GM23338 (cell line): ENCODE measurements around the gene S100PBP. TPM values are rescaled to one million over a fixed set of nuclear protein-coding genes. Genes with fewer than 3 reads are reported as not detected.

Experiments
- ATAC-seq: fragments of 200-7000 bp; cut with Tn5 transposase; 3 replicates; pipeline ENCODE4 v1.9.1; 2020
- DNase-seq: peaks from one replicate; pipeline ENCODE4 v3.0.0-alpha.2; 2015; ENCODE audit warnings: low spot score
- H2AFZ ChIP-seq: fragments of 200-600 bp; sonication (generic); 2 replicates; pipeline ENCODE4 v1.8.0; 2016; ENCODE audit warnings: antibody characterized with exemption, mild to moderate bottlenecking, moderate library complexity
- H3F3A ChIP-seq: fragments of 200-600 bp; sonication (generic); replicated peaks from 2 replicates; pipeline ENCODE4 v1.8.0; 2017; ENCODE audit warnings: antibody characterized with exemption, mixed run types, low read depth
- H3K27ac ChIP-seq: fragments of 200-600 bp; sonication (generic); 2 replicates; pipeline ENCODE4 v1.6.1; 2016; ENCODE audit warnings: low read depth
- H3K27me3 ChIP-seq: fragments of 200-600 bp; sonication (generic); 2 replicates; pipeline ENCODE4 v1.8.0; 2016; ENCODE audit warnings: mild to moderate bottlenecking, mixed run types, moderate library complexity; ENCODE audit not compliant: insufficient read depth
- H3K36me3 ChIP-seq: fragments of 200-600 bp; sonication (generic); 2 replicates; pipeline ENCODE4 v1.8.0; 2016; ENCODE audit warnings: mild to moderate bottlenecking; ENCODE audit not compliant: insufficient read depth
- H3K4me1 ChIP-seq: fragments of 200-600 bp; sonication (generic); 2 replicates; pipeline ENCODE4 v1.8.0; 2016; ENCODE audit warnings: mild to moderate bottlenecking, moderate library complexity; ENCODE audit not compliant: insufficient read depth
- H3K4me2 ChIP-seq: fragments of 200-600 bp; sonication (generic); 2 replicates; pipeline ENCODE4 v1.7.1; 2017; ENCODE audit warnings: mixed run types
- H3K4me3 ChIP-seq: fragments of 200-600 bp; sonication (generic); 2 replicates; pipeline ENCODE4 v1.6.1; 2016; ENCODE audit warnings: mixed run types
- H3K79me2 ChIP-seq: fragments of 200-600 bp; sonication (generic); replicated peaks from 2 replicates; pipeline ENCODE4 v1.8.0; 2017; ENCODE audit warnings: mild to moderate bottlenecking; ENCODE audit not compliant: insufficient read depth
- H3K9me2 ChIP-seq: fragments of 200-600 bp; sonication (generic); 2 replicates; pipeline ENCODE4 v1.8.0; 2017; ENCODE audit not compliant: insufficient read depth
- H4K20me1 ChIP-seq: fragments of 200-600 bp; sonication (generic); replicated peaks from 2 replicates; pipeline ENCODE4 v1.8.0; 2017; ENCODE audit warnings: mild to moderate bottlenecking; ENCODE audit not compliant: insufficient read depth
- H3K27ac Mint-ChIP-seq: 2 replicates; pipeline ENCODE4 v1.8.0; 2020; ENCODE audit warnings: inconsistent platforms, mild to moderate bottlenecking, moderate library complexity, mixed read lengths
- H3K27me3 Mint-ChIP-seq: 3 replicates; pipeline ENCODE4 v1.8.0; 2022; ENCODE audit warnings: low read depth, mild to moderate bottlenecking, moderate library complexity, mixed read lengths, inconsistent platforms; ENCODE audit not compliant: insufficient read depth, poor library complexity
- H3K36me3 Mint-ChIP-seq: 3 replicates; pipeline ENCODE4 v1.8.0; 2021; ENCODE audit warnings: low read depth, mild to moderate bottlenecking, inconsistent platforms, moderate library complexity, mixed read lengths
- H3K4me1 Mint-ChIP-seq: 3 replicates; pipeline ENCODE4 v1.8.0; 2020; ENCODE audit warnings: mild to moderate bottlenecking, inconsistent platforms, mixed read lengths
- H3K4me3 Mint-ChIP-seq: 3 replicates; pipeline ENCODE4 v1.8.0; 2021; ENCODE audit warnings: moderate library complexity, mild to moderate bottlenecking, inconsistent platforms, mixed read lengths
- H3K9me3 Mint-ChIP-seq: 3 replicates; pipeline ENCODE4 v1.8.0; 2020; ENCODE audit warnings: moderate library complexity, mild to moderate bottlenecking, inconsistent platforms, mixed read lengths
- EZH2 ChIP-seq: fragments of 200-600 bp; sonication (generic); IDR thresholded peaks from one replicate; pipeline ENCODE4 v1.8.0; 2017; ENCODE audit warnings: antibody characterized with exemption, mild to moderate bottlenecking, low read depth; ENCODE audit not compliant: unreplicated experiment
- EZH2phosphoT487 ChIP-seq: fragments of 200-600 bp; sonication (generic); IDR thresholded peaks from one replicate; pipeline ENCODE4 v1.8.1; 2018; ENCODE audit warnings: antibody characterized with exemption; ENCODE audit not compliant: unreplicated experiment
- NANOG ChIP-seq: IDR thresholded peaks from 2 replicates; pipeline ENCODE4 v1.6.1; 2016; ENCODE audit warnings: antibody characterized with exemption, borderline replicate concordance
- polyA plus RNA-seq: library from polyadenylated mRNA; unstranded; fragments of >200 nt; fragmentation: Nextera tagmentation; extraction: Ambion mirVana; gene quantifications from 2 replicates; pipeline ENCODE4 v1.2.1, GENCODE V29; 2016
- total RNA-seq: library from RNA; depleted of rRNA; stranded (reverse); fragments of >200 nt; shearing (Covaris generic); gene quantifications from 2 replicates; pipeline ENCODE4 v1.2.3, GENCODE V29; 2014
- TF ChIP-seq, protein P1 (sequence below): IDR thresholded peaks from one replicate; pipeline ENCODE4 v1.6.1; 2018; ENCODE audit warnings: antibody characterized with exemption; ENCODE audit not compliant: unreplicated experiment
- TF ChIP-seq, protein P2 (sequence below), 2 experiments: fragments of 200-600 bp in 1 of 2; sonication (generic) in 1 of 2; conservative IDR thresholded peaks; 2 replicates each; pipeline versions ENCODE4 v1.5.1 to v1.6.1; 2016 to 2017; ENCODE audit warnings: antibody characterized with exemption in 2 of 2, low read depth in 2 of 2, mild to moderate bottlenecking in 2 of 2, moderate library complexity in 1 of 2
- TF ChIP-seq, protein P3 (sequence below): fragments of 250-450 bp; sonication (Bioruptor Pico); IDR thresholded peaks from 2 replicates; pipeline ENCODE4 v1.5.0; 2020; ENCODE audit warnings: mild to moderate bottlenecking, moderate library complexity

S100PBP gene
- total and polyA plus RNA-seq, 2 experiments from 2014 or later = 30.6 to 65.2 TPM

DNA sequence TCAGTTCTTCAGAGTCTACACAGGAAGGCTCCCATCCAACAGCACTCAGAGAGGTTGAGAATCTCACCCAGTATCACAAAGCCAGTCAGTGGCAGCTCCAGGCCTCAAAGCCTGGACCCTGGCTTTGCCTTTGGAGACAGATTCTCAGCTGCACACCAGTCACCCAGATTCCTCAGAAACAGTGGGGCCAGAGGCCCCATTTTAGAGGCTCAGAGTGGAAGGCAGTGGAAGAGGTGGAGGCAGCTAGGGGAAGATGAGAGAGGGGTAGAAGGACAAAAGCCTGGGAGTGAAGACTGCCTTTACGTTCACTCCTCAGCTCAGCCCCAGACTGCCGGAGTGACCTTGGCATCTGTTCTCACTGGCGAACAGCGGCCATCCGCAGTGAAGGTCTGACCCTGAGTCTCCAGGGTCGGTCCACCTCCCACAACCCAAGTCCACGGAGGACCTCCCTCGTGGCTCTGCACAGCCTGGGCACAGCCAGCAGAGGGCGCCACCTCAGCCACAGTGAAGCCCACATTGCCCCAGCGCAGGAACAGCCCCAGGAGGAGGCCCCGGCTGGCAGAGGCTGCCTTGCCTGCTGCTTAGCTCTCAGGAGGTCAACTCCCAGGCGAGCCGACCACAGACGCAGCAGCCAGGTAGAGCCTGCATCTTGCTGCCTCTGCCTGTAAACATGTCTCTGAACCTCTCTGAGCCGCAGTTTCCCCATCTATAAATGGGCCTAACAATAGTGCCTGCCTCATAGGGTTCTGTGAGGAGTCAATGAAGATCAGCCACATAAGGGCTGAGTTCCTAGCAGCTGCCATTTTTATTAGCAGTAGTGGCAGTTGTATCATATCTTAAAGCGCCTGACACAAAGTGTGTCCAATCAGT, 59.1 kb downstream of the S100PBP start:
- peaks cover 4% of the 10 kb centered on the region; the same call in 1 of the 2 replicates for H3F3A ChIP-seq
- H4K20me1 ChIP-seq = no peaks in the 10 kb centered on the region
- Mint-ChIP-seq H3K27me3 (peaks cover 13% of the 10 kb centered on the region), H3K4me3 (peak overlapping the region; percentile 38; the same call in 1 of the 3 replicates), H3K4me1 (peaks cover 42% of the 10 kb centered on the region), H3K36me3 (no peaks in the 10 kb centered on the region), H3K27ac (no peak overlapping the region), H3K9me3 (no peaks in the 10 kb centered on the region)
- TF ChIP-seq EZH2phosphoT487 (no peak), EZH2 (no peak)
- TF ChIP-seq, protein P1, sequence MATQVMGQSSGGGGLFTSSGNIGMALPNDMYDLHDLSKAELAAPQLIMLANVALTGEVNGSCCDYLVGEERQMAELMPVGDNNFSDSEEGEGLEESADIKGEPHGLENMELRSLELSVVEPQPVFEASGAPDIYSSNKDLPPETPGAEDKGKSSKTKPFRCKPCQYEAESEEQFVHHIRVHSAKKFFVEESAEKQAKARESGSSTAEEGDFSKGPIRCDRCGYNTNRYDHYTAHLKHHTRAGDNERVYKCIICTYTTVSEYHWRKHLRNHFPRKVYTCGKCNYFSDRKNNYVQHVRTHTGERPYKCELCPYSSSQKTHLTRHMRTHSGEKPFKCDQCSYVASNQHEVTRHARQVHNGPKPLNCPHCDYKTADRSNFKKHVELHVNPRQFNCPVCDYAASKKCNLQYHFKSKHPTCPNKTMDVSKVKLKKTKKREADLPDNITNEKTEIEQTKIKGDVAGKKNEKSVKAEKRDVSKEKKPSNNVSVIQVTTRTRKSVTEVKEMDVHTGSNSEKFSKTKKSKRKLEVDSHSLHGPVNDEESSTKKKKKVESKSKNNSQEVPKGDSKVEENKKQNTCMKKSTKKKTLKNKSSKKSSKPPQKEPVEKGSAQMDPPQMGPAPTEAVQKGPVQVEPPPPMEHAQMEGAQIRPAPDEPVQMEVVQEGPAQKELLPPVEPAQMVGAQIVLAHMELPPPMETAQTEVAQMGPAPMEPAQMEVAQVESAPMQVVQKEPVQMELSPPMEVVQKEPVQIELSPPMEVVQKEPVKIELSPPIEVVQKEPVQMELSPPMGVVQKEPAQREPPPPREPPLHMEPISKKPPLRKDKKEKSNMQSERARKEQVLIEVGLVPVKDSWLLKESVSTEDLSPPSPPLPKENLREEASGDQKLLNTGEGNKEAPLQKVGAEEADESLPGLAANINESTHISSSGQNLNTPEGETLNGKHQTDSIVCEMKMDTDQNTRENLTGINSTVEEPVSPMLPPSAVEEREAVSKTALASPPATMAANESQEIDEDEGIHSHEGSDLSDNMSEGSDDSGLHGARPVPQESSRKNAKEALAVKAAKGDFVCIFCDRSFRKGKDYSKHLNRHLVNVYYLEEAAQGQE = peak; percentile 42
- TF ChIP-seq, protein P2, sequence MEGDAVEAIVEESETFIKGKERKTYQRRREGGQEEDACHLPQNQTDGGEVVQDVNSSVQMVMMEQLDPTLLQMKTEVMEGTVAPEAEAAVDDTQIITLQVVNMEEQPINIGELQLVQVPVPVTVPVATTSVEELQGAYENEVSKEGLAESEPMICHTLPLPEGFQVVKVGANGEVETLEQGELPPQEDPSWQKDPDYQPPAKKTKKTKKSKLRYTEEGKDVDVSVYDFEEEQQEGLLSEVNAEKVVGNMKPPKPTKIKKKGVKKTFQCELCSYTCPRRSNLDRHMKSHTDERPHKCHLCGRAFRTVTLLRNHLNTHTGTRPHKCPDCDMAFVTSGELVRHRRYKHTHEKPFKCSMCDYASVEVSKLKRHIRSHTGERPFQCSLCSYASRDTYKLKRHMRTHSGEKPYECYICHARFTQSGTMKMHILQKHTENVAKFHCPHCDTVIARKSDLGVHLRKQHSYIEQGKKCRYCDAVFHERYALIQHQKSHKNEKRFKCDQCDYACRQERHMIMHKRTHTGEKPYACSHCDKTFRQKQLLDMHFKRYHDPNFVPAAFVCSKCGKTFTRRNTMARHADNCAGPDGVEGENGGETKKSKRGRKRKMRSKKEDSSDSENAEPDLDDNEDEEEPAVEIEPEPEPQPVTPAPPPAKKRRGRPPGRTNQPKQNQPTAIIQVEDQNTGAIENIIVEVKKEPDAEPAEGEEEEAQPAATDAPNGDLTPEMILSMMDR (conservative IDR thresholded peaks at IDR 0.05; ENCODE audit: low read depth in 2 of 2) = peak; percentile 94 to 99
- no peaks in the 10 kb centered on the region for H3K9me2 ChIP-seq
- peaks cover 7% of the 10 kb centered on the region for H3K27me3 ChIP-seq
- H3K4me3 ChIP-seq = no peak overlapping the region
- H3K27ac ChIP-seq = no peak overlapping the region
- ATAC-seq = peak; percentile 61
- no peaks in the 10 kb centered on the region for H3K79me2 ChIP-seq
- H3K36me3 ChIP-seq = no peaks in the 10 kb centered on the region
- peak overlapping the region; percentile 70; the same call in 1 of the 2 replicates for H3K4me2 ChIP-seq
- H2AFZ ChIP-seq = peak overlapping the region; percentile 78; the same call in 1 of the 2 replicates
- peak; percentile 72 for DNase-seq
- H3K4me1 ChIP-seq = peaks cover 21% of the 10 kb centered on the region

DNA sequence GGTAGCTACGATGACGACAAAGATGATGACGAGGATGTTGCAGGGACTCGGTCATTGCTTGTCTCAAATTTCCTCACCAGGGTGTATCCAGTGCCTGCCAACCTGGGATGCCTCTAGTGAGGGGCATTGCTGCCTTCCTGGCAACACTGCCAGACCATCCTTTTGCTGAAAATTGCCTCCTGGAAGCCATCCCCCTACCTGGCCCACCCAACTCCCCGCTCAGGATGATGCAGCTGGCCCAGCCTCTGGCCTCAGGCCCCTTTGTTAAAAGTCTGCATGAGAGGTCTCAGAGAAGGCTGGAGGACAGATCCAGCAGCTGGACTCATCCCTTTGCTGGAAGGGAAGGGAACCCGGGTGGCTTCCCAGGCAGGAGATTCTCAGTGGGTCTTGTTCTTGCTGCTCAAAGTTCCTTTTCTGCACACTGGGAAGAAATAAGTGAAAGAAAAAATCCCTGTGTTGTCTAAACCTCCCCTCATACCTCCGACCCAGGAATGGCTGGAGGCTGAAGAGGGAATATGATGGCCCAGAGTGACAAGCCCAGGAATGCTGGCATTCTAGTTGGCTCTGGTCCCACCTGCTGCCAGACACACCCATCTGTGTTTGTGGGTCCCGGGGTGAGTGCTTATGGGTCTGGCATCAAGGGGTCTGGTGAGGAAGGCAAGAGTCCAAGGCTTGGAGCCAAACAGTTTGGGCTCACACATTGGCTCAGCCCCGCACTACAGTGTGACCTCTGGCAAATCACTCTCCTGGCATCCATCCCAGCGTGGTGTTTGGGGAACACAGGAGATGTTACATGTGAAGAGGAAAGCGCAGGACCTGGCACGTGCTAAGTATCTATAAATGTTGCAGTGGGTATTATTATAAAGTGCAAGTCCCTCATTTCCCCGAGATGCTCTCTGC, 60.0 kb downstream of the S100PBP start:
- Mint-ChIP-seq H3K27me3 (peaks cover 5% of the 10 kb centered on the region), H3K4me3 (no peak overlapping the region), H3K4me1 (peaks cover 38% of the 10 kb centered on the region), H3K9me3 (no peaks in the 10 kb centered on the region), H3K27ac (no peak overlapping the region), H3K36me3 (no peaks in the 10 kb centered on the region)
- DNase-seq (no peak), ATAC-seq (no peak)
- Histone ChIP-seq H3K4me1 (peaks cover 19% of the 10 kb centered on the region), H2AFZ (no peak overlapping the region), H3K9me2 (no peaks in the 10 kb centered on the region), H3F3A (no peaks in the 10 kb centered on the region), H3K36me3 (no peaks in the 10 kb centered on the region), H4K20me1 (no peaks in the 10 kb centered on the region), H3K4me2 (no peak overlapping the region), H3K27ac (no peak overlapping the region), H3K27me3 (no peaks in the 10 kb centered on the region), H3K79me2 (no peaks in the 10 kb centered on the region), H3K4me3 (no peak overlapping the region)
- TF ChIP-seq EZH2 (no peak), NANOG (no peak), EZH2phosphoT487 (no peak)
- TF ChIP-seq, protein P3, sequence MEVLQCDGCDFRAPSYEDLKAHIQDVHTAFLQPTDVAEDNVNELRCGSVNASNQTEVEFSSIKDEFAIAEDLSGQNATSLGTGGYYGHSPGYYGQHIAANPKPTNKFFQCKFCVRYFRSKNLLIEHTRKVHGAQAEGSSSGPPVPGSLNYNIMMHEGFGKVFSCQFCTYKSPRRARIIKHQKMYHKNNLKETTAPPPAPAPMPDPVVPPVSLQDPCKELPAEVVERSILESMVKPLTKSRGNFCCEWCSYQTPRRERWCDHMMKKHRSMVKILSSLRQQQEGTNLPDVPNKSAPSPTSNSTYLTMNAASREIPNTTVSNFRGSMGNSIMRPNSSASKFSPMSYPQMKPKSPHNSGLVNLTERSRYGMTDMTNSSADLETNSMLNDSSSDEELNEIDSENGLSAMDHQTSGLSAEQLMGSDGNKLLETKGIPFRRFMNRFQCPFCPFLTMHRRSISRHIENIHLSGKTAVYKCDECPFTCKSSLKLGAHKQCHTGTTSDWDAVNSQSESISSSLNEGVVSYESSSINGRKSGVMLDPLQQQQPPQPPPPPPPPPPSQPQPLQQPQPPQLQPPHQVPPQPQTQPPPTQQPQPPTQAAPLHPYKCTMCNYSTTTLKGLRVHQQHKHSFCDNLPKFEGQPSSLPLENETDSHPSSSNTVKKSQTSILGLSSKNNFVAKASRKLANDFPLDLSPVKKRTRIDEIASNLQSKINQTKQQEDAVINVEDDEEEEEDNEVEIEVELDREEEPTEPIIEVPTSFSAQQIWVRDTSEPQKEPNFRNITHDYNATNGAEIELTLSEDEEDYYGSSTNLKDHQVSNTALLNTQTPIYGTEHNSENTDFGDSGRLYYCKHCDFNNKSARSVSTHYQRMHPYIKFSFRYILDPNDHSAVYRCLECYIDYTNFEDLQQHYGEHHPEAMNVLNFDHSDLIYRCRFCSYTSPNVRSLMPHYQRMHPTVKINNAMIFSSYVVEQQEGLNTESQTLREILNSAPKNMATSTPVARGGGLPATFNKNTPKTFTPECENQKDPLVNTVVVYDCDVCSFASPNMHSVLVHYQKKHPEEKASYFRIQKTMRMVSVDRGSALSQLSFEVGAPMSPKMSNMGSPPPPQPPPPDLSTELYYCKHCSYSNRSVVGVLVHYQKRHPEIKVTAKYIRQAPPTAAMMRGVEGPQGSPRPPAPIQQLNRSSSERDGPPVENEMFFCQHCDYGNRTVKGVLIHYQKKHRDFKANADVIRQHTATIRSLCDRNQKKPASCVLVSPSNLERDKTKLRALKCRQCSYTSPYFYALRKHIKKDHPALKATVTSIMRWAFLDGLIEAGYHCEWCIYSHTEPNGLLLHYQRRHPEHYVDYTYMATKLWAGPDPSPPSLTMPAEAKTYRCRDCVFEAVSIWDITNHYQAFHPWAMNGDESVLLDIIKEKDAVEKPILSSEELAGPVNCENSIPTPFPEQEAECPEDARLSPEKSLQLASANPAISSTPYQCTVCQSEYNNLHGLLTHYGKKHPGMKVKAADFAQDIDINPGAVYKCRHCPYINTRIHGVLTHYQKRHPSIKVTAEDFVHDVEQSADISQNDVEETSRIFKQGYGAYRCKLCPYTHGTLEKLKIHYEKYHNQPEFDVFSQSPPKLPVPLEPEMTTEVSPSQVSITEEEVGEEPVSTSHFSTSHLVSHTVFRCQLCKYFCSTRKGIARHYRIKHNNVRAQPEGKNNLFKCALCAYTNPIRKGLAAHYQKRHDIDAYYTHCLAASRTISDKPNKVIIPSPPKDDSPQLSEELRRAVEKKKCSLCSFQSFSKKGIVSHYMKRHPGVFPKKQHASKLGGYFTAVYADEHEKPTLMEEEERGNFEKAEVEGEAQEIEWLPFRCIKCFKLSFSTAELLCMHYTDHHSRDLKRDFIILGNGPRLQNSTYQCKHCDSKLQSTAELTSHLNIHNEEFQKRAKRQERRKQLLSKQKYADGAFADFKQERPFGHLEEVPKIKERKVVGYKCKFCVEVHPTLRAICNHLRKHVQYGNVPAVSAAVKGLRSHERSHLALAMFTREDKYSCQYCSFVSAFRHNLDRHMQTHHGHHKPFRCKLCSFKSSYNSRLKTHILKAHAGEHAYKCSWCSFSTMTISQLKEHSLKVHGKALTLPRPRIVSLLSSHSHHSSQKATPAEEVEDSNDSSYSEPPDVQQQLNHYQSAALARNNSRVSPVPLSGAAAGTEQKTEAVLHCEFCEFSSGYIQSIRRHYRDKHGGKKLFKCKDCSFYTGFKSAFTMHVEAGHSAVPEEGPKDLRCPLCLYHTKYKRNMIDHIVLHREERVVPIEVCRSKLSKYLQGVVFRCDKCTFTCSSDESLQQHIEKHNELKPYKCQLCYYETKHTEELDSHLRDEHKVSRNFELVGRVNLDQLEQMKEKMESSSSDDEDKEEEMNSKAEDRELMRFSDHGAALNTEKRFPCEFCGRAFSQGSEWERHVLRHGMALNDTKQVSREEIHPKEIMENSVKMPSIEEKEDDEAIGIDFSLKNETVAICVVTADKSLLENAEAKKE = no peak
